Liver (tissue), 9 donors: Measurements from ENCODE around the gene SASH3. TPM values are rescaled to one million over a fixed set of nuclear protein-coding genes. Genes with fewer than 3 reads are reported as not detected.

ENCODE experiments used
- DNase-seq: peaks from one replicate; pipeline ENCODE4 v3.0.0-alpha.2; 2017; ENCODE audit warnings: low spot score
- H3K27ac ChIP-seq, 2 donors: one replicate each; pipeline ENCODE4 v1.7.0; 2013; ENCODE audit warnings: inconsistent platforms in 2 of 2, low read length in 2 of 2, control low read depth in 1 of 2, low read depth in 1 of 2, mild to moderate bottlenecking in 1 of 2
- H3K27me3 ChIP-seq, 4 donors: one replicate each; pipeline versions ENCODE4 v1.6.1 to v1.7.0; 2013; ENCODE audit warnings: low read length in 3 of 4, inconsistent platforms in 1 of 4, mild to moderate bottlenecking in 1 of 4, moderate library complexity in 1 of 4; ENCODE audit not compliant: control insufficient read depth in 4 of 4, insufficient read depth in 4 of 4
- H3K36me3 ChIP-seq, 4 donors: one replicate each; pipeline versions ENCODE4 v1.6.1 to v1.7.0; 2013; ENCODE audit warnings: low read length in 3 of 4, mild to moderate bottlenecking in 3 of 4, low read depth in 1 of 4, moderate library complexity in 1 of 4; ENCODE audit not compliant: control insufficient read depth in 4 of 4, insufficient read depth in 3 of 4
- H3K4me1 ChIP-seq, 4 donors: one replicate each; pipeline versions ENCODE4 v1.6.1 to v1.7.0; 2013; ENCODE audit warnings: low read length in 3 of 4, mild to moderate bottlenecking in 3 of 4, moderate library complexity in 1 of 4; ENCODE audit not compliant: control insufficient read depth in 4 of 4, insufficient read depth in 4 of 4
- H3K4me3 ChIP-seq, 3 donors: one replicate each; pipeline versions ENCODE4 v1.6.1 to v1.7.0; 2013; ENCODE audit warnings: low read length in 3 of 3, control low read depth in 1 of 3, low read depth in 1 of 3, mild to moderate bottlenecking in 1 of 3
- H3K9ac ChIP-seq, 2 donors: one replicate each; pipeline ENCODE4 v1.7.0; 2013; ENCODE audit warnings: low read length in 2 of 2, mild to moderate bottlenecking in 2 of 2, moderate library complexity in 2 of 2, control low read depth in 1 of 2, low read depth in 1 of 2
- H3K9me3 ChIP-seq, 4 donors: one replicate each; pipeline versions ENCODE4 v1.6.1 to v1.7.0; 2013; ENCODE audit warnings: low read length in 3 of 4; ENCODE audit not compliant: control insufficient read depth in 4 of 4
- ATF3 ChIP-seq: IDR thresholded peaks from 2 replicates; pipeline ENCODE4 v1.6.1; 2016; ENCODE audit warnings: antibody characterized with exemption
- EGR1 ChIP-seq, 2 donors: IDR thresholded peaks; 2 replicates each; pipeline ENCODE4 v1.6.1; 2016 to 2018; ENCODE audit warnings: antibody characterized with exemption in 2 of 2, low read depth in 2 of 2
- FOXA1 ChIP-seq: IDR thresholded peaks from 2 replicates; pipeline ENCODE4 v1.6.1; 2016; ENCODE audit warnings: antibody characterized with exemption
- FOXA2 ChIP-seq: IDR thresholded peaks from 2 replicates; pipeline ENCODE4 v1.6.1; 2016; ENCODE audit warnings: antibody characterized with exemption
- HNF4A ChIP-seq, 2 donors: conservative IDR thresholded peaks; 2 replicates each; pipeline ENCODE4 v1.6.1; 2016; ENCODE audit warnings: antibody characterized with exemption in 2 of 2, mild to moderate bottlenecking in 2 of 2
- HNF4G ChIP-seq: IDR thresholded peaks from 2 replicates; pipeline ENCODE4 v1.6.1; 2016; ENCODE audit warnings: antibody characterized with exemption
- JUND ChIP-seq, 2 donors: IDR thresholded peaks; 2 replicates each; pipeline ENCODE4 v1.6.1; 2016; ENCODE audit warnings: antibody characterized with exemption in 2 of 2
- MAX ChIP-seq: IDR thresholded peaks from 2 replicates; pipeline ENCODE4 v1.6.1; 2016; ENCODE audit warnings: antibody characterized with exemption
- NR2F2 ChIP-seq: IDR thresholded peaks from 2 replicates; pipeline ENCODE4 v1.6.1; 2016; ENCODE audit warnings: antibody characterized with exemption
- RAD21 ChIP-seq, 2 donors: IDR thresholded peaks; 2 replicates each; pipeline ENCODE4 v1.6.1; 2016; ENCODE audit warnings: antibody characterized with exemption in 2 of 2, mild to moderate bottlenecking in 2 of 2
- RXRA ChIP-seq, 2 donors: IDR thresholded peaks; 2 replicates each; pipeline ENCODE4 v1.6.1; 2017 to 2018; ENCODE audit warnings: antibody characterized with exemption in 2 of 2, mild to moderate bottlenecking in 1 of 2
- SP1 ChIP-seq: IDR thresholded peaks from 2 replicates; pipeline ENCODE4 v1.6.1; 2018; ENCODE audit warnings: antibody characterized with exemption, mild to moderate bottlenecking
- TAF1 ChIP-seq: conservative IDR thresholded peaks from 2 replicates; pipeline ENCODE4 v1.6.1; 2016; ENCODE audit warnings: antibody characterized with exemption, mild to moderate bottlenecking
- YY1 ChIP-seq: IDR thresholded peaks from 2 replicates; pipeline ENCODE4 v1.6.1; 2016; ENCODE audit warnings: antibody characterized with exemption, mild to moderate bottlenecking
- WGBS: extraction: QIAGEN DNeasy Blood & Tissue Kit; methylation state at CpG from one replicate; pipeline ENCODE4 v1.1.7; 2013; 5-methylcytosine and 5-hydroxymethylcytosine counted together
- polyA plus RNA-seq, 2 donors: library from polyadenylated mRNA; stranded (reverse) in 1 of 2; unstranded in 1 of 2; fragments of 200-250 nt in 1 of 2; fragments of >200 nt in 1 of 2; fragmentation: Nextera tagmentation in 1 of 2; extraction: Ambion mirVana in 1 of 2; gene quantifications; one replicate each; pipeline versions ENCODE4 v1.2.1 to v1.2.3, GENCODE V29; 2013 to 2015
- total RNA-seq, 2 donors: library from RNA; depleted of rRNA; stranded (reverse); fragments of >200 nt; gene quantifications; one replicate each; pipeline ENCODE4 v1.2.3, GENCODE V29; 2014
- TF ChIP-seq, protein P1 (sequence below): fragments of 150-350 bp; IDR thresholded peaks from 2 replicates; pipeline ENCODE4 v1.5.1; 2017; ENCODE audit warnings: improper control_type of control experiment, low read depth, low read length; ENCODE audit not compliant: missing input control
- TF ChIP-seq, protein P2 (sequence below): IDR thresholded peaks from 2 replicates; pipeline ENCODE4 v1.6.1; 2016; ENCODE audit warnings: antibody characterized with exemption
- donor health status: healthy.
- donor health status: healthy.
- donor health status: healthy.
- donor health status: healthy.
- donor health status: healthy.

The SASH3 gene
- total and polyA plus RNA-seq, 4 donors, result 1.8 to 9.5 (median 3.9) TPM

- TF ChIP-seq, protein P1, sequence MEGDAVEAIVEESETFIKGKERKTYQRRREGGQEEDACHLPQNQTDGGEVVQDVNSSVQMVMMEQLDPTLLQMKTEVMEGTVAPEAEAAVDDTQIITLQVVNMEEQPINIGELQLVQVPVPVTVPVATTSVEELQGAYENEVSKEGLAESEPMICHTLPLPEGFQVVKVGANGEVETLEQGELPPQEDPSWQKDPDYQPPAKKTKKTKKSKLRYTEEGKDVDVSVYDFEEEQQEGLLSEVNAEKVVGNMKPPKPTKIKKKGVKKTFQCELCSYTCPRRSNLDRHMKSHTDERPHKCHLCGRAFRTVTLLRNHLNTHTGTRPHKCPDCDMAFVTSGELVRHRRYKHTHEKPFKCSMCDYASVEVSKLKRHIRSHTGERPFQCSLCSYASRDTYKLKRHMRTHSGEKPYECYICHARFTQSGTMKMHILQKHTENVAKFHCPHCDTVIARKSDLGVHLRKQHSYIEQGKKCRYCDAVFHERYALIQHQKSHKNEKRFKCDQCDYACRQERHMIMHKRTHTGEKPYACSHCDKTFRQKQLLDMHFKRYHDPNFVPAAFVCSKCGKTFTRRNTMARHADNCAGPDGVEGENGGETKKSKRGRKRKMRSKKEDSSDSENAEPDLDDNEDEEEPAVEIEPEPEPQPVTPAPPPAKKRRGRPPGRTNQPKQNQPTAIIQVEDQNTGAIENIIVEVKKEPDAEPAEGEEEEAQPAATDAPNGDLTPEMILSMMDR, result no peak
- TF ChIP-seq FOXA1 (no peak), NR2F2 (no peak), RXRA (IDR thresholded peaks at IDR 0.05) (no peak), YY1 (no peak), HNF4G (no peak), FOXA2 (no peak), JUND (IDR thresholded peaks at IDR 0.05) (no peak)
These were observed 1.5 kb downstream of the SASH3 start (continued) for GRCh38 chrX:129781134-129781672.

DNA sequence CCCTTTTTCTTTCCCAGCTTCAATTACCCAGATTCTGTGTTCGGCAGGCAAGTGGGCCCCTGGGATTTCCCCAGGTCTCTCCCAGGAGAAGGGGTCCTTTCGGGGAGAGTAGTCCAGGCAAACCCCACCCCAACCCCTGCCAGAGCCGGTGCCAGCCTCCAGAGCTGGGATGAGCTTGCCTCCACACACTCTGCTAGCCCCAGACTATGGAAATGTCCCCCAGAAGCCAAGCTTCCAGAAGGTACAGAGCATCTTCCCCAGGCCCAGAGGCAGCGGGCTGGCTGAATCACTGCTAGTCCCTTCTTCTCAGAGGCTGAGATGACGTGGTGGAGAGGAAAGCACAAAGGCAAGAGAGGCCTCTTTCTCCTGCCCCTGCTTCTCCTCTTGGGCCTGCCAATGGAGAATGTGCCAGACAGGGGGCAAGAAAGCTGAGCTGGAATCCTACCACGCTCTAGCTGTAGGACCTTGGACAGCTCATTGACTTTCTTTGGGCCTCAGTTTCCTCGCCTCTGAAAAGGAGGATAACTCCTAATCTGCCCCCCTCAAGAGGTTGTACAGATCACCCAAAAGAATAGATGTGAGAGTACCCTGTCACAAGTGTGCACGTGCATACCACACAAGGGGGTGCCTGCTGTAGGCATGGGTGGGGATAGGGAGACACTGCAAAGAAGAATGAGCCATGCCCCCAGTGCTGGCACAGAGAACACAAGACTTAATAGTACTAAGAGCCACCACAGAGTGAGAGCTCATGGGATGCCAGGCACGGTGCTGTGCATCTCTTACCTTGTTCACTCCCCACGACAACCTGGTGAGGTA, 2.1 kb downstream of the SASH3 start:
- H3K9me3 ChIP-seq, result no peaks in the 10 kb centered on the region
- no peak overlapping the region for H3K4me3 ChIP-seq
- 88% methylated on average over 10 of the region's 10 CpGs for WGBS
- no peaks in the 10 kb centered on the region for H3K27me3 ChIP-seq
- peak overlapping the region in 1 of 2 donors; percentile 31 for H3K27ac ChIP-seq
- TF ChIP-seq NR2F2, result no peak
- TF ChIP-seq, protein P1, result no peak
- no peak for TF ChIP-seq RXRA (IDR thresholded peaks at IDR 0.05)
- H3K4me1 ChIP-seq, result peaks cover 0 to 5% (median 1%) of the 10 kb centered on the region in 4 donors
- no peaks in the 10 kb centered on the region for H3K36me3 ChIP-seq
- no peak overlapping the region for H3K9ac ChIP-seq
- DNase-seq, result no peak

GRCh38 chrX:129782706-129783105, 3.0 kb downstream of the SASH3 start:
- Histone ChIP-seq H3K27ac (no peak overlapping the region), H3K9ac (no peak overlapping the region)
- 83% methylated on average over 4 of the region's 4 CpGs for WGBS
- TF ChIP-seq NR2F2 (no peak), RAD21 (IDR thresholded peaks at IDR 0.05) (no peak), HNF4A (conservative IDR thresholded peaks at IDR 0.05) (no peak), JUND (IDR thresholded peaks at IDR 0.05) (no peak), SP1 (no peak), EGR1 (IDR thresholded peaks at IDR 0.05; ENCODE audit: low read depth in 2 of 2) (no peak), ATF3 (no peak), TAF1 (no peak), FOXA1 (no peak), MAX (no peak), YY1 (no peak), FOXA2 (no peak), HNF4G (no peak)
- TF ChIP-seq, protein P2, sequence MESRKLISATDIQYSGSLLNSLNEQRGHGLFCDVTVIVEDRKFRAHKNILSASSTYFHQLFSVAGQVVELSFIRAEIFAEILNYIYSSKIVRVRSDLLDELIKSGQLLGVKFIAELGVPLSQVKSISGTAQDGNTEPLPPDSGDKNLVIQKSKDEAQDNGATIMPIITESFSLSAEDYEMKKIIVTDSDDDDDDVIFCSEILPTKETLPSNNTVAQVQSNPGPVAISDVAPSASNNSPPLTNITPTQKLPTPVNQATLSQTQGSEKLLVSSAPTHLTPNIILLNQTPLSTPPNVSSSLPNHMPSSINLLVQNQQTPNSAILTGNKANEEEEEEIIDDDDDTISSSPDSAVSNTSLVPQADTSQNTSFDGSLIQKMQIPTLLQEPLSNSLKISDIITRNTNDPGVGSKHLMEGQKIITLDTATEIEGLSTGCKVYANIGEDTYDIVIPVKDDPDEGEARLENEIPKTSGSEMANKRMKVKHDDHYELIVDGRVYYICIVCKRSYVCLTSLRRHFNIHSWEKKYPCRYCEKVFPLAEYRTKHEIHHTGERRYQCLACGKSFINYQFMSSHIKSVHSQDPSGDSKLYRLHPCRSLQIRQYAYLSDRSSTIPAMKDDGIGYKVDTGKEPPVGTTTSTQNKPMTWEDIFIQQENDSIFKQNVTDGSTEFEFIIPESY, result no peak
- TF ChIP-seq, protein P1, result no peak

More at GRCh38 chrX:129782706-129783105, 3.0 kb downstream of the SASH3 start:
- Histone ChIP-seq H3K36me3 (no peaks in the 10 kb centered on the region), H3K9me3 (no peaks in the 10 kb centered on the region), H3K4me1 (peaks cover 0 to under 1% (median 0%) of the 10 kb centered on the region in 4 donors), H3K4me3 (no peak overlapping the region), H3K27me3 (no peaks in the 10 kb centered on the region)
- DNase-seq, result no peak
